PC-3 (cell line): ENCODE results near the gene RPL13A. TPM values are rescaled to one million over a fixed set of nuclear protein-coding genes. Genes with fewer than 3 reads are reported as not detected.

ENCODE experiments used
- ATAC-seq: fragments of 200-7000 bp; cut with Tn5 transposase; 2 replicates; pipeline ENCODE4 v1.9.1; 2020; ENCODE audit warnings: mild to moderate bottlenecking, moderate library complexity
- BruUV-seq: library from RNA; stranded (reverse); fragments of 400-500 nt; replicated peaks from 2 replicates; lab custom pipeline; 2021; lab: Mats Ljungman, UMichigan
- CTCF ChIA-PET: fragments of 300-600 bp; sonication (Branson Sonifier 250); formaldehyde crosslinking; loops from one replicate; lab custom pipeline; 2022; ENCODE audit warnings: antibody characterized with exemption; lab: Charles Lee
- POLR2A ChIA-PET: fragments of 300-600 bp; sonication (Branson Sonifier 250); formaldehyde crosslinking; loops from one replicate; lab custom pipeline; 2022; ENCODE audit warnings: antibody characterized with exemption; ENCODE audit not compliant: unreplicated experiment; lab: Charles Lee
- DNase-seq: peaks from one replicate; pipeline ENCODE4 v3.0.0-alpha.2; 2015
- H2AFZ ChIP-seq: fragments of 300-600 bp; sonication (generic); 2 replicates; pipeline ENCODE4 v1.6.0; 2016; ENCODE audit warnings: antibody characterized with exemption, low read length
- H3F3A ChIP-seq: fragments of 300-600 bp; sonication (generic); one replicate; pipeline ENCODE4 v1.6.0; 2017; ENCODE audit warnings: antibody characterized with exemption, low read length, control low read depth, mild to moderate bottlenecking; ENCODE audit not compliant: unreplicated experiment
- H3K27ac ChIP-seq: fragments of 300-600 bp; sonication (generic); 2 replicates; pipeline ENCODE4 v1.5.1; 2016; ENCODE audit warnings: mild to moderate bottlenecking, low read length
- H3K27me3 ChIP-seq: fragments of 300-600 bp; sonication (generic); 2 replicates; pipeline ENCODE4 v1.6.1; 2016; ENCODE audit warnings: low read length, mixed read lengths
- H3K36me3 ChIP-seq: fragments of 300-600 bp; sonication (generic); 2 replicates; pipeline ENCODE4 v1.6.1; 2016; ENCODE audit warnings: low read depth, mixed run types, low read length, mixed read lengths
- H3K4me1 ChIP-seq: fragments of 300-600 bp; sonication (generic); 2 replicates; pipeline ENCODE4 v1.5.1; 2016; ENCODE audit warnings: low read length; ENCODE audit not compliant: insufficient read depth
- H3K4me2 ChIP-seq: fragments of 300-600 bp; sonication (generic); 2 replicates; pipeline ENCODE4 v1.6.0; 2016; ENCODE audit warnings: low read length
- H3K4me3 ChIP-seq: fragments of 300-600 bp; sonication (generic); 2 replicates; pipeline ENCODE4 v1.5.1; 2016; ENCODE audit warnings: mild to moderate bottlenecking, low read length, mixed read lengths
- H3K79me2 ChIP-seq: fragments of 300-600 bp; sonication (generic); 2 replicates; pipeline ENCODE4 v1.6.1; 2017; ENCODE audit warnings: low read length, mixed read lengths
- H3K9ac ChIP-seq: fragments of 300-600 bp; sonication (generic); 2 replicates; pipeline ENCODE4 v1.6.0; 2016; ENCODE audit warnings: mild to moderate bottlenecking, low read length
- H3K9me2 ChIP-seq: fragments of 300-600 bp; sonication (generic); replicated peaks from 2 replicates; pipeline ENCODE4 v1.6.1; 2016; ENCODE audit warnings: mixed run types, low read length, mixed read lengths
- H3K9me3 ChIP-seq: fragments of 300-600 bp; sonication (generic); 2 replicates; pipeline ENCODE4 v1.6.1; 2016; ENCODE audit warnings: low read length, mixed read lengths
- H4K20me1 ChIP-seq: fragments of 300-600 bp; sonication (generic); 2 replicates; pipeline ENCODE4 v1.6.1; 2016; ENCODE audit warnings: low read length, mixed read lengths
- EZH2 ChIP-seq: fragments of 300-600 bp; sonication (generic); IDR thresholded peaks from one replicate; pipeline ENCODE4 v1.6.1; 2017; ENCODE audit warnings: antibody characterized with exemption, mild to moderate bottlenecking, low read length; ENCODE audit not compliant: unreplicated experiment
- EZH2phosphoT487 ChIP-seq: fragments of 300-600 bp; sonication (generic); IDR thresholded peaks from 2 replicates; pipeline ENCODE4 v1.6.1; 2018; ENCODE audit warnings: mild to moderate bottlenecking, antibody characterized with exemption, low read length, borderline replicate concordance
- intact Hi-C: fragments of 100-400 bp; cut with micrococcal nuclease; formaldehyde crosslinking; loops from 2 replicates; pipeline ENCODE4 v1.9.0; 2023
- total RNA-seq: library from RNA; depleted of rRNA; stranded (reverse); fragments of >200 nt; gene quantifications from 2 replicates; pipeline ENCODE4 v1.2.3, GENCODE V29; 2014
- TF ChIP-seq, protein P1 (sequence below): fragments of 300-600 bp; sonication (generic); conservative IDR thresholded peaks from 2 replicates; pipeline ENCODE4 v1.5.1; 2017; ENCODE audit warnings: antibody characterized with exemption, low read depth, mild to moderate bottlenecking, low read length

RPL13A gene
- total RNA-seq, 1 experiment from 2014 or later = 3,023 TPM

DNA sequence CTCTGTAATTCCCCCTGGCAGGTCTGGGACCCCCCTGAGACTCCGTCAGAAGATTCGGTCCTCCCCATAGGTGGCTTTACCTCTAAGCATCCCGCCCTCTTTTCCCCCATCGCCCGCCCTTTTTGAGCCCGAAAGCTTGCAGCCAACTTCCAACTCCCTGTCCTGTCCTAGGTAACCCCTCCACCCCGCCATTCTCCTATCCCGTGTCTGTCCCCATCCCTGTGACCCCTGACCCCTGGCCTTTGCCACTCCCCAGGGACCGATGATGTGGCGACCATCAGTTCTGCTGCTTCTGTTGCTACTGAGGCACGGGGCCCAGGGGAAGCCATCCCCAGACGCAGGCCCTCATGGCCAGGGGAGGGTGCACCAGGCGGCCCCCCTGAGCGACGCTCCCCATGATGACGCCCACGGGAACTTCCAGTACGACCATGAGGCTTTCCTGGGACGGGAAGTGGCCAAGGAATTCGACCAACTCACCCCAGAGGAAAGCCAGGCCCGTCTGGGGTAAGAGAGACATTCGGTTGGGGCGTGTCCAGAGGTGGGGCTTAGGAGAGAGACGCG lies 40.9 kb downstream of the RPL13A start:
- DNase-seq (no peak), ATAC-seq (no peak)
- TF ChIP-seq, protein P1, sequence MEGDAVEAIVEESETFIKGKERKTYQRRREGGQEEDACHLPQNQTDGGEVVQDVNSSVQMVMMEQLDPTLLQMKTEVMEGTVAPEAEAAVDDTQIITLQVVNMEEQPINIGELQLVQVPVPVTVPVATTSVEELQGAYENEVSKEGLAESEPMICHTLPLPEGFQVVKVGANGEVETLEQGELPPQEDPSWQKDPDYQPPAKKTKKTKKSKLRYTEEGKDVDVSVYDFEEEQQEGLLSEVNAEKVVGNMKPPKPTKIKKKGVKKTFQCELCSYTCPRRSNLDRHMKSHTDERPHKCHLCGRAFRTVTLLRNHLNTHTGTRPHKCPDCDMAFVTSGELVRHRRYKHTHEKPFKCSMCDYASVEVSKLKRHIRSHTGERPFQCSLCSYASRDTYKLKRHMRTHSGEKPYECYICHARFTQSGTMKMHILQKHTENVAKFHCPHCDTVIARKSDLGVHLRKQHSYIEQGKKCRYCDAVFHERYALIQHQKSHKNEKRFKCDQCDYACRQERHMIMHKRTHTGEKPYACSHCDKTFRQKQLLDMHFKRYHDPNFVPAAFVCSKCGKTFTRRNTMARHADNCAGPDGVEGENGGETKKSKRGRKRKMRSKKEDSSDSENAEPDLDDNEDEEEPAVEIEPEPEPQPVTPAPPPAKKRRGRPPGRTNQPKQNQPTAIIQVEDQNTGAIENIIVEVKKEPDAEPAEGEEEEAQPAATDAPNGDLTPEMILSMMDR = no peak
- TF ChIP-seq EZH2phosphoT487 (no peak), EZH2 (no peak)
- no peaks in the 10 kb centered on the region for H3K9me2 ChIP-seq
- no peaks in the 10 kb centered on the region for H3K9me3 ChIP-seq
- H3K4me3 ChIP-seq = peak overlapping the region; percentile 48
- POLR2A ChIA-PET = interaction anchor here (0.6 kb wide), 2 partner anchors 19 to 304 kb away, joined by 3 to 6 read pairs; no protein-coding TSS in a partner anchor
- intact Hi-C loops = no loop called here
- H3K27me3 ChIP-seq = no peaks in the 10 kb centered on the region
- CTCF ChIA-PET = interaction anchor here (1.3 to 1.4 kb wide), 2 partner anchors 18 to 42 kb away, joined by 4 to 5 read pairs; no protein-coding TSS in a partner anchor
- no peaks in the 10 kb centered on the region for H4K20me1 ChIP-seq
- H3K79me2 ChIP-seq = no peaks in the 10 kb centered on the region
- H3K27ac ChIP-seq = no peak overlapping the region
- H3F3A ChIP-seq = no peaks in the 10 kb centered on the region
- TSS peak; percentile 87 for BruUV-seq
- H3K4me1 ChIP-seq = peaks cover 8% of the 10 kb centered on the region; the same call in 1 of the 2 replicates
- peak overlapping the region; percentile 30 for H2AFZ ChIP-seq
- no peak overlapping the region for H3K9ac ChIP-seq
- H3K4me2 ChIP-seq = peak overlapping the region; percentile 79
- no peaks in the 10 kb centered on the region for H3K36me3 ChIP-seq

DNA sequence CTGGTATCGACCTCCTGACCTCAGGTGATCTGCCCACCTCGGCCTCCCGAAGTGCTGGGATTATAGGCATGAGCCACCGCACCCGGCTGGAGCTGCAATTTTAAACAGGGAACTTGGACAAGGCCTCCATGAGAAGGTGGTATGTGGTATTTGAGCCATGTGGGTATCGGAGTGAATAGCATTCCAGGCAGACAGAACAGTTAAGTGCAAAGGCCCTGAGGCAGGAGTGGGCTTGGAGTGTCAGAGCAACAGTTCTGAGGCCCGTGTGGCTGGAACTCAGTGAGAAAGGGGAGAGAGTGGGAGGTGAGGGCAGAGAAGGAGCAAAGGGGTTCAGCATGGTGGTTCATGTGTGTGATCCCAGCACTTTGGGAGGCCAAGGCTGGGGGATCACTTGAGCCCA lies 43.3 kb downstream of the RPL13A start:
- H3K36me3 ChIP-seq = no peaks in the 10 kb centered on the region
- no peak overlapping the region for H3K4me2 ChIP-seq
- ChIA-PET CTCF (no interaction called here), POLR2A (no interaction called here)
- no peak for ATAC-seq
- no peak overlapping the region for H3K27ac ChIP-seq
- no peaks in the 10 kb centered on the region for H3K9me2 ChIP-seq
- H3K9me3 ChIP-seq = no peaks in the 10 kb centered on the region
- no peak overlapping the region for H3K9ac ChIP-seq
- DNase-seq = no peak
- intact Hi-C loops = no loop called here
- no peaks in the 10 kb centered on the region for H4K20me1 ChIP-seq
- H3K79me2 ChIP-seq = no peaks in the 10 kb centered on the region
- peaks cover 14% of the 10 kb centered on the region; the same call in 1 of the 2 replicates for H3K4me1 ChIP-seq
- BruUV-seq = no TSS peak
- H3K27me3 ChIP-seq = no peaks in the 10 kb centered on the region
- no peak overlapping the region for H3K4me3 ChIP-seq
- no peaks in the 10 kb centered on the region for H3F3A ChIP-seq
- TF ChIP-seq EZH2 (no peak), EZH2phosphoT487 (no peak)
- TF ChIP-seq, protein P1 = no peak
- no peak overlapping the region for H2AFZ ChIP-seq
